HUES48 (cell line): ENCODE measurements around the gene CENPP.
A peak's percentile ranks its signal among the peaks of the same experiment; 100 is the strongest.

Experiments
- H3K27ac ChIP-seq: one replicate; pipeline ENCODE4 v1.7.0; 2013; ENCODE audit warnings: low read depth, low read length, inconsistent platforms
- H3K27me3 ChIP-seq: 2 replicates; pipeline ENCODE4 v1.6.1; 2013; ENCODE audit warnings: mild to moderate bottlenecking, low read length; ENCODE audit not compliant: control insufficient read depth, insufficient read depth
- H3K36me3 ChIP-seq: 2 replicates; pipeline ENCODE4 v1.6.1; 2013; ENCODE audit warnings: low read length; ENCODE audit not compliant: control insufficient read depth, insufficient read depth
- H3K4me1 ChIP-seq: 2 replicates; pipeline ENCODE4 v1.6.1; 2013; ENCODE audit warnings: mild to moderate bottlenecking, low read length; ENCODE audit not compliant: control insufficient read depth, insufficient read depth
- H3K4me3 ChIP-seq: 2 replicates; pipeline ENCODE4 v1.5.1; 2013; ENCODE audit warnings: mild to moderate bottlenecking, low read depth, low read length
- H3K9ac ChIP-seq: 2 replicates; pipeline ENCODE4 v1.6.1; 2013; ENCODE audit warnings: mild to moderate bottlenecking, low read depth, low read length, moderate library complexity
- H3K9me3 ChIP-seq: 2 replicates; pipeline ENCODE4 v1.6.1; 2013; ENCODE audit warnings: low read length; ENCODE audit not compliant: control insufficient read depth, insufficient read depth

Gene CENPP

GRCh38 chr9:92315456-92315855 is 10.3 kb upstream of the CENPP start:
- Histone ChIP-seq H3K27ac (no peak overlapping the region), H3K9ac (no peak overlapping the region), H3K4me1 (no peaks in the 10 kb centered on the region), H3K36me3 (peaks cover 95% of the 10 kb centered on the region), H3K4me3 (no peak overlapping the region), H3K9me3 (no peaks in the 10 kb centered on the region), H3K27me3 (no peaks in the 10 kb centered on the region)

DNA sequence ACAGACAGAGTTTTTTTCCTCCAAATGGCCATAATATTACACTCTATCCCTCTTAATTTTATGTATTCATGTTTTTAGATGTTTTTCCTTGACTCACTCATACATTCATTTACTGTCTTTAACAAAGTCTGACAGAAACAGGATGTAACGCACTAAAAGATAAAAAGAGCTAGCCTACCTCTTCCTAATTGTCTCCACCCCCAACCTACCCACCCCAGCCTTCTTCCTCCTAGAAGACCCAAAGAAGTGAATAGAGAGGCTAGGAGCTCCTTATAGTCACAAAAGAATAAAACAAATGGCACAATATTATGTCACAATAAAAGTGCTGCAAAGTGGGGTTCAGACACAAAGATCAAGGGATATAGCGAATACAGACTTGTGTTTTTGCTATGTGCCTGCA is 1.3 kb upstream of the CENPP start:
- H3K4me3 ChIP-seq: peak overlapping the region; percentile 85
- H3K27me3 ChIP-seq: no peaks in the 10 kb centered on the region
- H3K9ac ChIP-seq: peak overlapping the region; percentile 96
- H3K4me1 ChIP-seq: peaks cover 19% of the 10 kb centered on the region; the same call in 1 of the 2 replicates
- H3K36me3 ChIP-seq: peaks cover 38% of the 10 kb centered on the region
- H3K9me3 ChIP-seq: no peaks in the 10 kb centered on the region
- H3K27ac ChIP-seq: peak overlapping the region; percentile 91

GRCh38 chr9:92324889-92325268 is 874 bp upstream of the CENPP start:
- peak overlapping the region; percentile 85 for H3K4me3 ChIP-seq
- H3K9me3 ChIP-seq: no peaks in the 10 kb centered on the region
- H3K9ac ChIP-seq: peak overlapping the region; percentile 96

DNA sequence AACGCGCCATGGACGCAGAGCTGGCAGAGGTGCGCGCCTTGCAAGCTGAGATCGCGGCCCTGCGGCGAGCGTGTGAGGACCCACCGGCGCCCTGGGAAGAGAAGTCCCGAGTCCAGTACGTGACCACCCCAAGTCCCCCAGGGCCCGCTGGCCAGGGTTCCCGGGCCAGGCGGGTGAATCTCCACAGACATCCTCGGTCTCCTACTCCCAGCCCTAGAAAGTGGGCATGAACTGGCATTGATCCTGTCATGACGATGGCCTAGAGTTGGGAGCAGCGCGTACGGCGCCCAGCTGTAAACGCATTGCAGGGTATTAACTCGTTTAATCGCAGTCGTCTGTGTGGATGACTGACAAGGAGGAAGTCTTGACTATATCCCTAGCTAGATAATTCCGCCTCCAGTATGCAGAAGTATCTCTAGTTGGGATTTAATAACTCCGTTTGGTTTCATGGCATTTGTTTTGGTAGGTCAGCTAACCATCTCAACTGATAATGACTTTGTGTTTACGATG is 293 bp downstream of the CENPP start:
- H3K27me3 ChIP-seq: no peaks in the 10 kb centered on the region
- peaks cover 23% of the 10 kb centered on the region for H3K36me3 ChIP-seq
- peak overlapping the region; percentile 85 for H3K4me3 ChIP-seq
- no peaks in the 10 kb centered on the region for H3K9me3 ChIP-seq
- H3K4me1 ChIP-seq: peaks cover 19% of the 10 kb centered on the region; the same call in 1 of the 2 replicates
- H3K27ac ChIP-seq: peak overlapping the region; percentile 91
- peak overlapping the region; percentile 96 for H3K9ac ChIP-seq

More at GRCh38 chr9:92324889-92325268, 874 bp upstream of the CENPP start:
- H3K4me1 ChIP-seq: peaks cover 19% of the 10 kb centered on the region; the same call in 1 of the 2 replicates
- peak overlapping the region; percentile 91 for H3K27ac ChIP-seq
- H3K36me3 ChIP-seq: peaks cover 34% of the 10 kb centered on the region
- H3K27me3 ChIP-seq: no peaks in the 10 kb centered on the region

DNA sequence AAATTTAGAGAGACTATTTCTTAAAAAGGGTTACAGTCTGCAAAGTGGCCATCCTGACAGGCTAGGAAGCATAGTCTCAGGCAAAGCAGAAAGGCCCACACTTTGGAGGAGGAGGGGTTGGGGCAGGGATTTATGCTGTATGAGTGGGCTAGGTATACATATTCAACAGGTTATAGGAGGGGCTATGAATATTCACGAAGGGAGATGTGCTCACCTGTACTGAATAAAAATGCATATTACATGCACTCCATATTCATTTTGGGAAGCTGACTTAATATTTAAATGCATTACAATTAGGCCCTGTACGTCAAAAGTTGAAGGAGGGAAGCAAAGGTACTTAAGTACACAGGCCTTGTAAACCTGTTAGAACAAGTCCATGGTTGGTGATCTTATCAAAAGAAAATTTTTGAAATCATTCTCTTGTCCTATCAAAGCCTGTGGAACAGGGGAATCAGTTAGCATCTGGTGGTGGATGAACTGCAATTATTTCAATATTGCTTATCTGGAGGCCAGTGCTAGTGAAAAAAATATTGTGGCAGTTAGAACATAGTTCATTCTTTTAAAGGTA is 1.6 kb downstream of the CENPP start:
- Histone ChIP-seq H3K4me1 (peaks cover 19% of the 10 kb centered on the region; the same call in 1 of the 2 replicates), H3K27ac (no peak overlapping the region), H3K27me3 (no peaks in the 10 kb centered on the region), H3K9ac (no peak overlapping the region), H3K4me3 (0 out of 2 replicates have a peak overlapping the region, but pooled peaks have one; percentile 85), H3K9me3 (no peaks in the 10 kb centered on the region), H3K36me3 (peaks cover 14% of the 10 kb centered on the region)

- no peak overlapping the region for H3K9ac ChIP-seq
- H3K27me3 ChIP-seq: no peaks in the 10 kb centered on the region
- no peak overlapping the region for H3K4me3 ChIP-seq
Observed at GRCh38 chr9:92328225-92328624, 2.5 kb downstream of the CENPP start.

DNA sequence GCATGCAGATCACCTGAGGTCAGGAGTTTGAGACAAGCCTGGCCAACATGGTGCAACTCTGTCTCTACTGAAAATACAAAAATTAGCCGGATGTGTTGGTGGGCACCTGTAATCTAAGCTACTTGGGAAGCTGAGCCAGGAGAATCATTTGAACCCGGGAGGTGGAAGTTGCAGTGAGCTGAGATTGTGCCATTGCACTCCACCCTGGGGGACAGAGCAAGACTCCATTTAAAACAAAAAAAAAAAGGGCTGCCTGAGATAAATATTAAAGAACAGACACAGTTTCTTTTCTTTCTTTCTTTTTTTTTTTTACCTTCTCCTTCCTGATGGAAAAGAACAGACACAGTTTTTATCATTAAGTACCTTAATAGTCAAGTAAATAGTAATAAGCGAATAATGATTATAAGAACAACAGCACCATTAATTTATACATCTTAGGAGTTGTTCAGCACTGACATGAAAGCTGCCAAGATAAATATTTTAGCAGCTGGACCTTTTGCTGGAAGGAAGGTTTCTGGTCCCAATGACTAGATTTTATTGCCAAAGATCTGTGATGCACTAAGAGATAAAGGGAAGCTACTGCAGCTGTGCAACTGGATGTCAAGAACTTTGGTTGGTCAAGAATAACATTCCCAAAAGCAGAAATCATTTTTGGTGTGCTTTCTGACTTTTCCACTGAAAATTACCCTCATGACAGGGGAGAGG is 7.0 kb downstream of the CENPP start:
- Histone ChIP-seq H3K27ac (no peak overlapping the region), H3K4me1 (no peaks in the 10 kb centered on the region), H3K9me3 (no peaks in the 10 kb centered on the region), H3K4me3 (no peak overlapping the region), H3K36me3 (peaks cover 18% of the 10 kb centered on the region), H3K27me3 (no peaks in the 10 kb centered on the region), H3K9ac (no peak overlapping the region)

More at GRCh38 chr9:92328225-92328624, 2.5 kb downstream of the CENPP start:
- H3K36me3 ChIP-seq: peaks cover 14% of the 10 kb centered on the region
- H3K4me1 ChIP-seq: peaks cover 19% of the 10 kb centered on the region; the same call in 1 of the 2 replicates
- H3K9me3 ChIP-seq: no peaks in the 10 kb centered on the region
- no peak overlapping the region for H3K27ac ChIP-seq

- no peaks in the 10 kb centered on the region for H3K27me3 ChIP-seq
- no peaks in the 10 kb centered on the region for H3K9me3 ChIP-seq
- H3K9ac ChIP-seq: no peak overlapping the region
- no peaks in the 10 kb centered on the region for H3K4me1 ChIP-seq
- no peak overlapping the region for H3K27ac ChIP-seq
- peaks cover 22% of the 10 kb centered on the region for H3K36me3 ChIP-seq
- H3K4me3 ChIP-seq: no peak overlapping the region
Observed at GRCh38 chr9:92333282-92333634, 7.5 kb downstream of the CENPP start.

GRCh38 chr9:92341578-92341977 is 15.8 kb downstream of the CENPP start:
- Histone ChIP-seq H3K4me3 (no peak overlapping the region), H3K27ac (no peak overlapping the region), H3K9me3 (no peaks in the 10 kb centered on the region; the same call in 1 of the 2 replicates), H3K27me3 (no peaks in the 10 kb centered on the region), H3K36me3 (peaks cover 33% of the 10 kb centered on the region), H3K9ac (no peak overlapping the region), H3K4me1 (no peaks in the 10 kb centered on the region)

DNA sequence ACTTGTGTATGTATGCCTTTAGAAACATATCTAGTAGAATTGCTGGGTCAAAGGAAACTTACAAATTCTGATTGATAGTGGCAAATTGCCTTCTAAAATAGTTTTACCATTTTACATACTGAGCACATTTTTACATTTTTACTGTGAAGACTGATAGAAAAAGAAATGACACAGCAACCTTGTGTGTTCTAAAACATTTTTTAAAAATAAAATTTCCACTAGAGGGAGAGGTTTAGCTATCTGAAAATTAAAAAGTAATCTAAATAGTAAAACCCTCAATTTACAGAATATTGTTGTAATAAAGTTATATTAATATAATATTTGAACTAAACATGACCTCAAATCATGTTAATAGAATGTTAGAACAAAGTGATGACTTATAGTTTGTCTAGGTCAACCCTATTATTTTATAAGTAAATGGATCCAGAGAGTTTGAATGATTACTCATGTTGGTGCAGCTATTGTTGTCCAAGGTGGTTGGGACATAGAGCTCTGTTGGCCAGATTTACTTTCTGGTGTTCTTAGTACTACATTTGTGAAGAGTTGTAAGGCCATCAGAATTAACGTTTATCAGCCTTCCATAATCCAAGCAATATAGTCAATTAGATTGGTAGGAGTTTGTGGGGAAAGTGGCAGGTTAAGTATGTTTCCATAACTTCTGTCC is 17.2 kb downstream of the CENPP start:
- Histone ChIP-seq H3K4me3 (no peak overlapping the region), H3K9ac (no peak overlapping the region), H3K36me3 (peaks cover 27% of the 10 kb centered on the region), H3K4me1 (no peaks in the 10 kb centered on the region), H3K27me3 (no peaks in the 10 kb centered on the region), H3K9me3 (no peaks in the 10 kb centered on the region; the same call in 1 of the 2 replicates), H3K27ac (no peak overlapping the region)

- no peak overlapping the region for H3K27ac ChIP-seq
- H3K36me3 ChIP-seq: peaks cover 6% of the 10 kb centered on the region; the same call in 1 of the 2 replicates
- no peaks in the 10 kb centered on the region; the same call in 1 of the 2 replicates for H3K9me3 ChIP-seq
- no peak overlapping the region for H3K4me3 ChIP-seq
- no peaks in the 10 kb centered on the region for H3K27me3 ChIP-seq
- no peak overlapping the region for H3K9ac ChIP-seq
- no peaks in the 10 kb centered on the region for H3K4me1 ChIP-seq
Observed at GRCh38 chr9:92345582-92345981, 19.8 kb downstream of the CENPP start.
